NB4 (cell line): ENCODE measurements around the gene PLXNB2.

Experiments
- CTCF ChIP-seq: IDR thresholded peaks from one replicate; pipeline ENCODE4 v1.5.1; 2012; ENCODE audit warnings: low read depth, low read length
- POLR2A ChIP-seq: IDR thresholded peaks from 2 replicates; pipeline ENCODE4 v1.6.1; 2011; ENCODE audit warnings: mild to moderate bottlenecking; ENCODE audit not compliant: insufficient read length; ENCODE audit errors: extremely low read depth
- TF ChIP-seq, protein P1 (sequence below): IDR thresholded peaks from 2 replicates; pipeline ENCODE4 v1.6.1; 2011; ENCODE audit warnings: low read depth, low read length

GRCh38 chr22:50289942-50290630 lies 17.4 kb downstream of the PLXNB2 start:
- no peak for TF ChIP-seq POLR2A
- TF ChIP-seq CTCF = no peak
- TF ChIP-seq, protein P1, sequence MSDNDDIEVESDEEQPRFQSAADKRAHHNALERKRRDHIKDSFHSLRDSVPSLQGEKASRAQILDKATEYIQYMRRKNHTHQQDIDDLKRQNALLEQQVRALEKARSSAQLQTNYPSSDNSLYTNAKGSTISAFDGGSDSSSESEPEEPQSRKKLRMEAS = no peak
